Liver (tissue), 9 donors: ENCODE data around the gene TIAM1. TPM values are rescaled to one million over a fixed set of nuclear protein-coding genes. Genes with fewer than 3 reads are reported as not detected.

Experiments used
- DNase-seq: peaks from one replicate; pipeline ENCODE4 v3.0.0-alpha.2; 2017; ENCODE audit warnings: low spot score
- H3K27ac ChIP-seq, 2 donors: one replicate each; pipeline ENCODE4 v1.7.0; 2013; ENCODE audit warnings: inconsistent platforms in 2 of 2, low read length in 2 of 2, control low read depth in 1 of 2, low read depth in 1 of 2, mild to moderate bottlenecking in 1 of 2
- H3K27me3 ChIP-seq, 4 donors: one replicate each; pipeline versions ENCODE4 v1.6.1 to v1.7.0; 2013; ENCODE audit warnings: low read length in 3 of 4, inconsistent platforms in 1 of 4, mild to moderate bottlenecking in 1 of 4, moderate library complexity in 1 of 4; ENCODE audit not compliant: control insufficient read depth in 4 of 4, insufficient read depth in 4 of 4
- H3K36me3 ChIP-seq, 4 donors: one replicate each; pipeline versions ENCODE4 v1.6.1 to v1.7.0; 2013; ENCODE audit warnings: low read length in 3 of 4, mild to moderate bottlenecking in 3 of 4, low read depth in 1 of 4, moderate library complexity in 1 of 4; ENCODE audit not compliant: control insufficient read depth in 4 of 4, insufficient read depth in 3 of 4
- H3K4me1 ChIP-seq, 4 donors: one replicate each; pipeline versions ENCODE4 v1.6.1 to v1.7.0; 2013; ENCODE audit warnings: low read length in 3 of 4, mild to moderate bottlenecking in 3 of 4, moderate library complexity in 1 of 4; ENCODE audit not compliant: control insufficient read depth in 4 of 4, insufficient read depth in 4 of 4
- H3K4me3 ChIP-seq, 3 donors: one replicate each; pipeline versions ENCODE4 v1.6.1 to v1.7.0; 2013; ENCODE audit warnings: low read length in 3 of 3, control low read depth in 1 of 3, low read depth in 1 of 3, mild to moderate bottlenecking in 1 of 3
- H3K9ac ChIP-seq, 2 donors: one replicate each; pipeline ENCODE4 v1.7.0; 2013; ENCODE audit warnings: low read length in 2 of 2, mild to moderate bottlenecking in 2 of 2, moderate library complexity in 2 of 2, control low read depth in 1 of 2, low read depth in 1 of 2
- H3K9me3 ChIP-seq, 4 donors: one replicate each; pipeline versions ENCODE4 v1.6.1 to v1.7.0; 2013; ENCODE audit warnings: low read length in 3 of 4; ENCODE audit not compliant: control insufficient read depth in 4 of 4
- CTCF ChIP-seq: fragments of 150-350 bp; IDR thresholded peaks from 2 replicates; pipeline ENCODE4 v1.5.1; 2017; ENCODE audit warnings: improper control_type of control experiment, low read depth, low read length; ENCODE audit not compliant: missing input control
- EGR1 ChIP-seq, 2 donors: IDR thresholded peaks; 2 replicates each; pipeline ENCODE4 v1.6.1; 2016 to 2018; ENCODE audit warnings: antibody characterized with exemption in 2 of 2, low read depth in 2 of 2
- FOXA2 ChIP-seq: IDR thresholded peaks from 2 replicates; pipeline ENCODE4 v1.6.1; 2016; ENCODE audit warnings: antibody characterized with exemption
- GABPA ChIP-seq, 2 donors: IDR thresholded peaks in 1 of 2; conservative IDR thresholded peaks in 1 of 2; 2 replicates each; pipeline ENCODE4 v1.6.1; 2016; ENCODE audit warnings: antibody characterized with exemption in 2 of 2, mild to moderate bottlenecking in 1 of 2, moderate library complexity in 1 of 2
- HNF4A ChIP-seq, 2 donors: conservative IDR thresholded peaks; 2 replicates each; pipeline ENCODE4 v1.6.1; 2016; ENCODE audit warnings: antibody characterized with exemption in 2 of 2, mild to moderate bottlenecking in 2 of 2
- HNF4G ChIP-seq: IDR thresholded peaks from 2 replicates; pipeline ENCODE4 v1.6.1; 2016; ENCODE audit warnings: antibody characterized with exemption
- JUND ChIP-seq, 2 donors: IDR thresholded peaks; 2 replicates each; pipeline ENCODE4 v1.6.1; 2016; ENCODE audit warnings: antibody characterized with exemption in 2 of 2
- MAX ChIP-seq: IDR thresholded peaks from 2 replicates; pipeline ENCODE4 v1.6.1; 2016; ENCODE audit warnings: antibody characterized with exemption
- NR2F2 ChIP-seq: IDR thresholded peaks from 2 replicates; pipeline ENCODE4 v1.6.1; 2016; ENCODE audit warnings: antibody characterized with exemption
- REST ChIP-seq: IDR thresholded peaks from 2 replicates; pipeline ENCODE4 v1.6.1; 2016; ENCODE audit warnings: antibody characterized with exemption, mild to moderate bottlenecking
- RXRA ChIP-seq, 2 donors: IDR thresholded peaks; 2 replicates each; pipeline ENCODE4 v1.6.1; 2017 to 2018; ENCODE audit warnings: antibody characterized with exemption in 2 of 2, mild to moderate bottlenecking in 1 of 2
- SP1 ChIP-seq: IDR thresholded peaks from 2 replicates; pipeline ENCODE4 v1.6.1; 2018; ENCODE audit warnings: antibody characterized with exemption, mild to moderate bottlenecking
- TAF1 ChIP-seq: conservative IDR thresholded peaks from 2 replicates; pipeline ENCODE4 v1.6.1; 2016; ENCODE audit warnings: antibody characterized with exemption, mild to moderate bottlenecking
- YY1 ChIP-seq: IDR thresholded peaks from 2 replicates; pipeline ENCODE4 v1.6.1; 2016; ENCODE audit warnings: antibody characterized with exemption, mild to moderate bottlenecking
- ZBTB33 ChIP-seq: IDR thresholded peaks from 2 replicates; pipeline ENCODE4 v1.6.1; 2016; ENCODE audit warnings: antibody characterized with exemption
- WGBS: extraction: QIAGEN DNeasy Blood & Tissue Kit; methylation state at CpG from one replicate; pipeline ENCODE4 v1.1.7; 2013; 5-methylcytosine and 5-hydroxymethylcytosine counted together
- polyA plus RNA-seq, 2 donors: library from polyadenylated mRNA; stranded (reverse) in 1 of 2; unstranded in 1 of 2; fragments of 200-250 nt in 1 of 2; fragments of >200 nt in 1 of 2; fragmentation: Nextera tagmentation in 1 of 2; extraction: Ambion mirVana in 1 of 2; gene quantifications; one replicate each; pipeline versions ENCODE4 v1.2.1 to v1.2.3, GENCODE V29; 2013 to 2015
- total RNA-seq, 2 donors: library from RNA; depleted of rRNA; stranded (reverse); fragments of >200 nt; gene quantifications; one replicate each; pipeline ENCODE4 v1.2.3, GENCODE V29; 2014
- donor health status: healthy.
- donor health status: healthy.
- donor health status: healthy.
- donor health status: healthy.
- donor health status: healthy.

TIAM1 gene
- total and polyA plus RNA-seq, 4 donors = 3.0 to 7.4 (median 4.8) TPM

- 97% methylated on average over 2 of the region's 2 CpGs for WGBS
- Histone ChIP-seq H3K27ac (no peak overlapping the region), H3K4me1 (no peaks in the 10 kb centered on the region)
Measured at GRCh38 chr21:31254131-31254530, 89.9 kb downstream of the TIAM1 start.

More at GRCh38 chr21:31254131-31254530, 89.9 kb downstream of the TIAM1 start:
- Histone ChIP-seq H3K36me3 (no peaks in the 10 kb centered on the region), H3K27me3 (no peaks in the 10 kb centered on the region), H3K9ac (no peak overlapping the region), H3K4me3 (no peak overlapping the region), H3K9me3 (no peaks in the 10 kb centered on the region)
- no peak for TF ChIP-seq CTCF
- TF ChIP-seq EGR1 (IDR thresholded peaks at IDR 0.05; ENCODE audit: low read depth in 2 of 2) = no peak
- TF ChIP-seq RXRA (IDR thresholded peaks at IDR 0.05) = no peak
- no peak for TF ChIP-seq GABPA (IDR thresholded peaks at IDR 0.05 in 1 of 2, conservative IDR thresholded peaks at IDR 0.05 in 1 of 2)
- TF ChIP-seq NR2F2 = no peak
- no peak for TF ChIP-seq FOXA2
- TF ChIP-seq REST = no peak
- no peak for TF ChIP-seq HNF4G
- no peak for TF ChIP-seq SP1
- TF ChIP-seq TAF1 = no peak
- no peak for TF ChIP-seq ZBTB33
- no peak for TF ChIP-seq HNF4A (conservative IDR thresholded peaks at IDR 0.05)
- no peak for TF ChIP-seq MAX
- no peak for TF ChIP-seq JUND (IDR thresholded peaks at IDR 0.05)
- TF ChIP-seq YY1 = no peak
- DNase-seq = no peak
